Measurements from ENCODE around the gene GAPVD1. TPM values are rescaled to one million over a fixed set of nuclear protein-coding genes. Genes with fewer than 3 reads are reported as not detected.

GAPVD1 gene
- total RNA-seq, 1 experiment from 2014 or later = 30.5 TPM

DNA sequence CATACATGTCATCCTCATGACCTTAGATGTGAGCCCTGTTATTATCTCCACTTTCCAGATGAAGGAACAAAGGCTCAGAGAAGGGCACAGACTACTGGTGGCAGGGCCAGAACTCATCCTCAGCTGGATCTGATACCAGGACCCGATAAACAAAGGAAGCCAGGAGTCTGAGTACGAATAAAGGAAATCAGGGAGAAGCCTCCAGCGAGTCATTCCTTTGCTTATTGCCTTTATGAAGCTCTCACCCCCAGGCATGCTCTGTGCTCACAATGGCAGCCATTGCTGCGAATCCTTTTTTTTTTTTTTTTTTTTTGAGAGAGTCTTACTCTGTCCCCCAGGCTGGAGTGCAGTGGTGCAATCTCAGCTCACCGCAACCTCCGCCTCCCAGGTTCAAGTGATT lies 130.1 kb downstream of the GAPVD1 start:
- Histone ChIP-seq H3K9ac (ENCODE audit: low read length) (no peak overlapping the region), H3F3A (ENCODE audit: low read length, unreplicated experiment) (no peaks in the 10 kb centered on the region), H3K9me2 (replicated peaks; ENCODE audit: low read length) (no peaks in the 10 kb centered on the region), H3K4me2 (ENCODE audit: low read length) (no peak overlapping the region), H3K4me3 (ENCODE audit: low read length) (no peak overlapping the region), H4K20me1 (ENCODE audit: low read length) (no peaks in the 10 kb centered on the region), H3K27ac (ENCODE audit: low read length) (no peak overlapping the region), H3K79me2 (ENCODE audit: low read length) (no peaks in the 10 kb centered on the region), H3K36me3 (ENCODE audit: low read depth, low read length) (no peaks in the 10 kb centered on the region), H3K27me3 (ENCODE audit: low read length) (no peaks in the 10 kb centered on the region), H3K4me1 (ENCODE audit: insufficient read depth, low read length) (no peaks in the 10 kb centered on the region; the same call in 1 of the 2 replicates), H2AFZ (ENCODE audit: low read length) (no peak overlapping the region), H3K9me3 (ENCODE audit: low read length) (no peaks in the 10 kb centered on the region)
- POLR2A ChIA-PET (ENCODE audit: unreplicated experiment) = no interaction called here
- no TSS peak for BruUV-seq (replicated peaks)
- DNase-seq (no peak), ATAC-seq (no peak)
- intact Hi-C loops (cut with micrococcal nuclease) = no loop called here
- no peak for TF ChIP-seq EZH2phosphoT487 (IDR thresholded peaks at IDR 0.05; ENCODE audit: borderline replicate concordance, low read length)
- TF ChIP-seq, protein P1, sequence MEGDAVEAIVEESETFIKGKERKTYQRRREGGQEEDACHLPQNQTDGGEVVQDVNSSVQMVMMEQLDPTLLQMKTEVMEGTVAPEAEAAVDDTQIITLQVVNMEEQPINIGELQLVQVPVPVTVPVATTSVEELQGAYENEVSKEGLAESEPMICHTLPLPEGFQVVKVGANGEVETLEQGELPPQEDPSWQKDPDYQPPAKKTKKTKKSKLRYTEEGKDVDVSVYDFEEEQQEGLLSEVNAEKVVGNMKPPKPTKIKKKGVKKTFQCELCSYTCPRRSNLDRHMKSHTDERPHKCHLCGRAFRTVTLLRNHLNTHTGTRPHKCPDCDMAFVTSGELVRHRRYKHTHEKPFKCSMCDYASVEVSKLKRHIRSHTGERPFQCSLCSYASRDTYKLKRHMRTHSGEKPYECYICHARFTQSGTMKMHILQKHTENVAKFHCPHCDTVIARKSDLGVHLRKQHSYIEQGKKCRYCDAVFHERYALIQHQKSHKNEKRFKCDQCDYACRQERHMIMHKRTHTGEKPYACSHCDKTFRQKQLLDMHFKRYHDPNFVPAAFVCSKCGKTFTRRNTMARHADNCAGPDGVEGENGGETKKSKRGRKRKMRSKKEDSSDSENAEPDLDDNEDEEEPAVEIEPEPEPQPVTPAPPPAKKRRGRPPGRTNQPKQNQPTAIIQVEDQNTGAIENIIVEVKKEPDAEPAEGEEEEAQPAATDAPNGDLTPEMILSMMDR (conservative IDR thresholded peaks at IDR 0.05; ENCODE audit: low read depth, low read length) = no peak
- TF ChIP-seq EZH2 (IDR thresholded peaks at IDR 0.05; ENCODE audit: low read length, unreplicated experiment) = no peak
- CTCF ChIA-PET = no interaction called here

DNA sequence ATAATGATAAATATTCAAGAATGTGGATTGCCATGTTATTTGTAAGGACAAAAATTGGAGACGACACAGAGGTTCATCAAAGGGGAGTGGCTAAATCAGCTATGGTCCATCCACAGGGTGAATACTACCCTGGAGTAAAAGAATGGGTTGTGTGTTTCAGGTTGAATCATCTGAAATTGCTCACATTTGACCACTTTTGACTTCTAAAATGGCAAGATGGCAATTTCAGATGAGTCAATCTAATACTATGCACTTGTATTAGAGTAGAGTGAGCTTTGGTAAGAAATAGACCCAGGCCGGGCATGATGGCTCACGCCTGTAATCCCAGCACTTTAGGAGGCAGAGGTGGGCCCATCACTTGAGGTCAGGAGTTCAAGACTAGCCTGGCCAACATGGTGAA lies 131.8 kb downstream of the GAPVD1 start:
- intact Hi-C loops (cut with micrococcal nuclease) = no loop called here
- Histone ChIP-seq H4K20me1 (ENCODE audit: low read length) (no peaks in the 10 kb centered on the region), H3F3A (ENCODE audit: low read length, unreplicated experiment) (no peaks in the 10 kb centered on the region), H3K4me2 (ENCODE audit: low read length) (no peak overlapping the region), H3K9me2 (replicated peaks; ENCODE audit: low read length) (no peaks in the 10 kb centered on the region), H3K79me2 (ENCODE audit: low read length) (no peaks in the 10 kb centered on the region), H3K27me3 (ENCODE audit: low read length) (no peaks in the 10 kb centered on the region), H2AFZ (ENCODE audit: low read length) (no peak overlapping the region), H3K9me3 (ENCODE audit: low read length) (no peaks in the 10 kb centered on the region), H3K27ac (ENCODE audit: low read length) (no peak overlapping the region), H3K4me1 (ENCODE audit: insufficient read depth, low read length) (no peaks in the 10 kb centered on the region; the same call in 1 of the 2 replicates), H3K9ac (ENCODE audit: low read length) (no peak overlapping the region), H3K36me3 (ENCODE audit: low read depth, low read length) (no peaks in the 10 kb centered on the region), H3K4me3 (ENCODE audit: low read length) (no peak overlapping the region)
- peak; percentile 70 for DNase-seq
- BruUV-seq (replicated peaks) = no TSS peak
- ChIA-PET POLR2A (ENCODE audit: unreplicated experiment) (no interaction called here), CTCF (no interaction called here)
- TF ChIP-seq, protein P1 (conservative IDR thresholded peaks at IDR 0.05; ENCODE audit: low read depth, low read length) = no peak
- TF ChIP-seq EZH2phosphoT487 (IDR thresholded peaks at IDR 0.05; ENCODE audit: borderline replicate concordance, low read length) (no peak), EZH2 (IDR thresholded peaks at IDR 0.05; ENCODE audit: low read length, unreplicated experiment) (no peak)
- ATAC-seq = no peak

DNA sequence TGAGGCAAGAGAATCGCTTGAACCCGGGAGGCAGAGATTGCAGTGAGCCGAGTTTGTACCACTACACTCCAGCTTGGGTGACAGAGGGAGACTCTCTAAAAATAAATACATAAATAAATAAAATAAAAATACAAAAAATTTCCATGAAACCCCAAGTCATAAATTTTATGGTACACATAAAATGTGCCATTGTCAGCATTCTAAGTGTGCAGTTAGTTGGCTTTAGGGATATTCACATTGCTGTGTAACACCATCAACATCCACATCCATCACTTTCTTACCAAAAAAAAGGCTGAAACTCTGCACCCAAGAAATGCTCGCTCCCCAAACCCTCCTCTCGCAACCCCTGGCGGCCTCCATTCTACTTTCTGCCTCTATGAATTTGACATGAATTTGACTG lies 135.2 kb downstream of the GAPVD1 start:
- H3K4me3 ChIP-seq (ENCODE audit: low read length) = no peak overlapping the region
- H3K4me1 ChIP-seq (ENCODE audit: insufficient read depth, low read length) = no peaks in the 10 kb centered on the region; the same call in 1 of the 2 replicates
- H3F3A ChIP-seq (ENCODE audit: low read length, unreplicated experiment) = no peaks in the 10 kb centered on the region
- POLR2A ChIA-PET (ENCODE audit: unreplicated experiment) = no interaction called here
- H2AFZ ChIP-seq (ENCODE audit: low read length) = no peak overlapping the region
- H3K79me2 ChIP-seq (ENCODE audit: low read length) = no peaks in the 10 kb centered on the region
- H3K36me3 ChIP-seq (ENCODE audit: low read depth, low read length) = no peaks in the 10 kb centered on the region
- H3K4me2 ChIP-seq (ENCODE audit: low read length) = no peak overlapping the region
- no peaks in the 10 kb centered on the region for H3K9me3 ChIP-seq (ENCODE audit: low read length)
- intact Hi-C loops (cut with micrococcal nuclease) = no loop called here
- no TSS peak for BruUV-seq (replicated peaks)
- no peaks in the 10 kb centered on the region for H4K20me1 ChIP-seq (ENCODE audit: low read length)
- H3K27ac ChIP-seq (ENCODE audit: low read length) = no peak overlapping the region
- no peak for DNase-seq
- no peaks in the 10 kb centered on the region for H3K9me2 ChIP-seq (replicated peaks; ENCODE audit: low read length)
- no peak for ATAC-seq
- H3K9ac ChIP-seq (ENCODE audit: low read length) = no peak overlapping the region
- H3K27me3 ChIP-seq (ENCODE audit: low read length) = no peaks in the 10 kb centered on the region
- CTCF ChIA-PET = no interaction called here
- TF ChIP-seq EZH2phosphoT487 (IDR thresholded peaks at IDR 0.05; ENCODE audit: borderline replicate concordance, low read length) (no peak), EZH2 (IDR thresholded peaks at IDR 0.05; ENCODE audit: low read length, unreplicated experiment) (no peak)
- TF ChIP-seq, protein P1 (conservative IDR thresholded peaks at IDR 0.05; ENCODE audit: low read depth, low read length) = no peak

Measured in PC-3 (cell line).